Endodermal cell (in vitro differentiated cells): ENCODE data around the gene ZNF304. TPM values are rescaled to one million over a fixed set of nuclear protein-coding genes. Genes with fewer than 3 reads are reported as not detected.

Experiments
- DNase-seq: peaks from one replicate; pipeline ENCODE4 v3.0.0-alpha.2; 2017
- H3K27ac ChIP-seq: 2 replicates; pipeline ENCODE4 v1.5.1; 2013; ENCODE audit warnings: mild to moderate bottlenecking, low read depth, low read length, moderate library complexity
- H3K27me3 ChIP-seq: 2 replicates; pipeline ENCODE4 v1.6.1; 2013; ENCODE audit warnings: mild to moderate bottlenecking, low read length, moderate library complexity; ENCODE audit not compliant: insufficient read depth, control insufficient read depth, poor library complexity, severe bottlenecking
- H3K36me3 ChIP-seq: 2 replicates; pipeline ENCODE4 v1.7.0; 2013; ENCODE audit warnings: mild to moderate bottlenecking, low read length, moderate library complexity; ENCODE audit not compliant: control insufficient read depth, insufficient read depth
- H3K4me1 ChIP-seq: one replicate; pipeline ENCODE4 v1.7.0; 2013; ENCODE audit warnings: low read length; ENCODE audit not compliant: control insufficient read depth, insufficient read depth
- H3K4me3 ChIP-seq: 2 replicates; pipeline ENCODE4 v1.5.1; 2013; ENCODE audit warnings: mild to moderate bottlenecking, low read length, moderate library complexity
- H3K9ac ChIP-seq: 2 replicates; pipeline ENCODE4 v1.6.1; 2013; ENCODE audit warnings: mild to moderate bottlenecking, low read length, moderate library complexity; ENCODE audit not compliant: poor library complexity, severe bottlenecking; ENCODE audit errors: extremely low read depth
- H3K9me3 ChIP-seq: 2 replicates; pipeline ENCODE4 v1.6.1; 2013; ENCODE audit warnings: mild to moderate bottlenecking, low read length, moderate library complexity; ENCODE audit not compliant: control insufficient read depth
- H3K27ac Mint-ChIP-seq: 2 replicates; pipeline ENCODE4 v1.8.0; 2020; ENCODE audit warnings: mixed read lengths
- H3K27me3 Mint-ChIP-seq: 2 replicates; pipeline ENCODE4 v1.8.0; 2021; ENCODE audit warnings: mild to moderate bottlenecking, mixed read lengths; ENCODE audit not compliant: insufficient read depth
- H3K36me3 Mint-ChIP-seq: 2 replicates; pipeline ENCODE4 v1.8.0; 2020; ENCODE audit warnings: low read depth, mixed read lengths
- H3K4me1 Mint-ChIP-seq: 2 replicates; pipeline ENCODE4 v1.8.0; 2020; ENCODE audit warnings: mixed read lengths
- H3K4me3 Mint-ChIP-seq: 2 replicates; pipeline ENCODE4 v1.8.0; 2020; ENCODE audit warnings: mild to moderate bottlenecking, moderate library complexity, mixed read lengths
- H3K9me3 Mint-ChIP-seq: 2 replicates; pipeline ENCODE4 v1.8.0; 2020; ENCODE audit warnings: mild to moderate bottlenecking, mixed read lengths
- CTCF ChIP-seq: fragments of 200-600 bp; sonication (generic); conservative IDR thresholded peaks from 2 replicates; pipeline ENCODE4 v1.5.0; 2021; ENCODE audit warnings: antibody characterized with exemption, mild to moderate bottlenecking
- WGBS, 2 experiments: methylation state at CpG; one replicate each; pipeline versions ENCODE4 v1.1.5 to v1.1.7; 2013; ENCODE audit warnings: missing lambda C conversion rate in 2 of 2, mixed read lengths in 1 of 2; ENCODE audit not compliant: insufficient coverage in 1 of 2, insufficient read length in 1 of 2; 5-methylcytosine and 5-hydroxymethylcytosine counted together
- total RNA-seq, 2 donors: library from RNA; stranded (reverse); fragmentation: NEBNext Ultra II Directional in 1 of 2; extraction: Animal tissue kit (Norgen Biotek cat#: 25700) in 1 of 2; gene quantifications; 2 replicates in 1 of 2; 3 replicates in 1 of 2; pipeline ENCODE4 v1.2.1, GENCODE V29; 2021

The ZNF304 gene
- total RNA-seq, 2 donors from 2014 or later, result 11.6 to 12.3 TPM

GRCh38 chr19:57406516-57407123 is 55.5 kb downstream of the ZNF304 start:
- Histone ChIP-seq H3K27ac (no peak overlapping the region), H3K9ac (no peak overlapping the region), H3K4me3 (no peak overlapping the region), H3K9me3 (peaks cover 11% of the 10 kb centered on the region), H3K27me3 (peaks cover 12% of the 10 kb centered on the region), H3K36me3 (no peaks in the 10 kb centered on the region), H3K4me1 (no peaks in the 10 kb centered on the region)
- Mint-ChIP-seq H3K36me3 (no peaks in the 10 kb centered on the region), H3K9me3 (peaks cover 21% of the 10 kb centered on the region), H3K27me3 (peaks cover 3% of the 10 kb centered on the region), H3K4me1 (peaks cover 9% of the 10 kb centered on the region), H3K27ac (no peak overlapping the region), H3K4me3 (no peak overlapping the region)
- DNase-seq, result peak; percentile 95
- WGBS, 2 experiments, result 14 to 15% methylated on average over 7 of the region's 8 CpGs
- peak; percentile 93 for TF ChIP-seq CTCF

Other genes with a start within 250 kb of the ZNF304 start
- not detected for gene USP29, start 231.3 kb upstream of the ZNF304 start, total RNA-seq
- not detected for gene ZIM3, start 206.1 kb upstream of the ZNF304 start, total RNA-seq
- gene DUXA, start 183.8 kb upstream of the ZNF304 start, total RNA-seq, result not detected
- gene ZNF264, start 159.8 kb upstream of the ZNF304 start, total RNA-seq, result 10 to 100 TPM; 29.8 to 38.4 TPM
- 1 to 10 TPM; 1.3 to 1.7 TPM for gene AURKC, start 120.2 kb upstream of the ZNF304 start, total RNA-seq
- gene ZNF805, start 110.6 kb upstream of the ZNF304 start, total RNA-seq, result 10 to 100 TPM; 16.6 to 21.1 TPM
- gene ZNF460, start 70.8 kb upstream of the ZNF304 start, total RNA-seq, result 10 to 100 TPM; 63.9 to 64.0 TPM
- gene ZNF543, start 30.8 kb upstream of the ZNF304 start, total RNA-seq, result 10 to 100 TPM in 1 of 2 donors, 1 to 10 TPM in 1; 6.2 to 13.4 TPM
- 1 to 10 TPM; 9.2 to 9.5 TPM for gene TRAPPC2B, start 12.3 kb downstream of the ZNF304 start, total RNA-seq
- 1 to 10 TPM; 1.5 to 3.5 TPM for gene ZNF547, start 12.3 kb downstream of the ZNF304 start, total RNA-seq
- gene ZNF548, start 38.6 kb downstream of the ZNF304 start, total RNA-seq, result 10 to 100 TPM; 15.2 to 15.5 TPM
- gene ZNF17, start 59.9 kb downstream of the ZNF304 start, total RNA-seq, result 1 to 10 TPM; 7.6 to 9.2 TPM
- gene ZNF749, start 84.1 kb downstream of the ZNF304 start, total RNA-seq, result 10 to 100 TPM; 25.0 to 28.5 TPM
- gene VN1R1, start 105.9 kb downstream of the ZNF304 start, total RNA-seq, result 1 to 10 TPM in 1 of 2 donors, under 1 TPM in 1; 0.68 to 1.2 TPM
- 10 to 100 TPM in 1 of 2 donors, 1 to 10 TPM in 1; 9.1 to 11.8 TPM for gene ZNF772, start 126.3 kb downstream of the ZNF304 start, total RNA-seq
- gene ZNF419, start 136.5 kb downstream of the ZNF304 start, total RNA-seq, result 10 to 100 TPM; 16.8 to 17.0 TPM
- 10 to 100 TPM in 1 of 2 donors, 1 to 10 TPM in 1; 7.9 to 12.4 TPM for gene ZNF773, start 148.7 kb downstream of the ZNF304 start, total RNA-seq
- gene ZNF549, start 176.1 kb downstream of the ZNF304 start, total RNA-seq, result 10 to 100 TPM in 1 of 2 donors, 1 to 10 TPM in 1; 9.5 to 14.0 TPM
- 10 to 100 TPM; 12.3 to 16.2 TPM for gene ZNF550, start 208.6 kb downstream of the ZNF304 start, total RNA-seq
- gene ZNF416, start 227.6 kb downstream of the ZNF304 start, total RNA-seq, result 1 to 10 TPM; 8.0 to 9.1 TPM
- 10 to 100 TPM; 15.8 to 25.7 TPM for gene ZIK1, start 232.9 kb downstream of the ZNF304 start, total RNA-seq
- 10 to 100 TPM in 1 of 2 donors, 1 to 10 TPM in 1; 5.6 to 10.1 TPM for gene ZNF530, start 248.6 kb downstream of the ZNF304 start, total RNA-seq